HG02852 (cell line): ENCODE results near the gene KREMEN1.
"Not testable (repeated sequence)": the region's sequence is repeated elsewhere in the genome, so short reads cannot be mapped to it uniquely, and the experiment has no call there.

Experiments used
- ATAC-seq: cut with Tn5 transposase; IDR thresholded peaks from one replicate; pipeline ENCODE4 v1.9.1; 2021; ENCODE audit warnings: mild to moderate bottlenecking, moderate library complexity; ENCODE audit not compliant: unreplicated experiment

KREMEN1 gene

GRCh38 chr22:29072979-29073617 is at the start of gene KREMEN1:
Gene KREMEN1, plus strand, starts transcription at chr22:29073035. Its CDS starts 96 bp downstream, at chr22:29073131.
- ATAC-seq, result peak; percentile 15

DNA sequence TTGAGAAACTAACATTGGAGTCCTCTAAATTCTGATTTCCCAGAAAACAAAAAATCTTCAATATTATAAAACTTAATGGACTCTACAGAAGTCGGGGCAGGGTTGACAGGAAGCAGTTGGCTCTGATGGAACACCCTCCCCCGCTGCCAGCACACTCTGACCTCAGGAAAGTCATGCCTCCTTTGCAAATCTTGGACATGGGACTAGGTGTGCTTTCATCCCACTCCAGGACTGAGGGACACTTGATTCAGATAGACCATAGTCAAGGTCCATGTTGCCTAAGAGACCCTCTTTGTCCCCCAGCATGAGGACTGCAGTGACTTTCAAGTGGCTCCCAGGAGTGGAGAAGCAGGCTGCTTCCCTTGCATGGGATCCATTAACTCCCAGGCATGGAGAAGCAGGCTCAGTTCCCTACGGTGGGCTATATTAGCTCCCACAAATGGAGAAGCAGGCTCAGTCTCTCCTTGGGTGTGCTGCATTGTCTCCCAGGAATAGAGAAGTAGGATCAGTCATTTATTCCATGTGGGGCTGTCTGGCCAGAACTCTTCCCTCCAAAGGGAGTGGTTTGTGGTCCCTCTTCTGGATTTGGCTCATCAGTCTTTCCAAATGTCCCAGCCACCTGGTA is 49.6 kb upstream of the KREMEN1 start:
- ATAC-seq, result no peak

DNA sequence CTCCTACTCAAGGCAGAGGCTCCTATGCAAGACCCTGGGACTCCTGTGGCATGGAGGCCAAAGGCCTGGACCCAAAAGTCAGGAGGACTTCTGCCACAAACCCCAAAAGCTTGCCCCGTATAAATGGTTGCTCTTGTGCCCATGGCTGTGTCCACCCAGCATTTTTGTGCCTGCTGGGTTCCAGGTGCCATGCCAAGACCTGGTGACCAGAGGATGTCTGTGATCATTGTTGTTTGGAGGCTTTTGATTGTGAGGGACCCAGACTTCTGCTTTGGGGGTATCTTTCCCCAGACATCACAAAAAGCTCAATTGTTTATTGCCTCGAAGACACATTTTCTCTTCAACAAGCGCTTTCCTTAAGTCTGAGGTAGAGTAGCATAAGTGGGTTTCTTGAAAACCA is 46.3 kb upstream of the KREMEN1 start:
- no peak for ATAC-seq

- ATAC-seq, result no peak
Measured at GRCh38 chr22:29028468-29028867, 44.4 kb upstream of the KREMEN1 start.

DNA sequence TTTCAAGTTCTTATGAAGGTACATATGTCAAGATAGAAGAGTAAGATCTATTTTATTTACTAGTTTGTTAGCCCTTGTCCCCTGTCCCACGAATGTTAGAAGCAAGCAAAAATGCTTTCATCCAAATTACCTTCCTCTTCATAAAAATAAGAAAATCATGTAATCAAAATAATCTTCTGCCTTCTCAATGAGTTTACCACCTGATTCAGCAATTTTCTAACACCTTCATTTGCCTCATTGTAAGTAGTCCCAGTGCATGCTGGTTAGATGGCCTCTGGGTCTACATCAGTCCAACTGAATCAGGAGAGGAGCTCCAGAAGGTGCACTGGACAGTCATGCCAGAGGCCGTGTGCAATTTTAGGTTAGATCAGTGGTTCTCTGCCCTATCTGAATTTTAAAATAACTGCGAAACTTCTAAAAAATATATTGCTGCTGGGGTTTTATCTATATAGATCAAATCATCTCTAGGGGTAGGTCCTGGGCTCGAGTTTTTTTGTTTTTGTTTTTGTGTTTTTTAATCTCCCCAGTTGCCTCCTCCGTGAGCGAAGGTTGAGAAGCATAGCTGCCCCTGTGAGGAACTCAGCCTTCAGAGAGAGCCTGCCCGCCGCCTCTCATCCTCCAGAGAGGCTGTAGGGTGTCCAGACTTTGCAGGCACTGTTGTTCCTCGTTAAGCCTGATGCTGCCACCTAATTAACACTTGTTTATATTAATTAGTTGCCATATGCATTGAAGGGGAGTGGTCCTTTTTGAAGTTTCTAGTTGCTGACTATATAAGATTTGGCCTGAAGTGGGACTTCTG is 43.4 kb upstream of the KREMEN1 start:
- no peak for ATAC-seq

DNA sequence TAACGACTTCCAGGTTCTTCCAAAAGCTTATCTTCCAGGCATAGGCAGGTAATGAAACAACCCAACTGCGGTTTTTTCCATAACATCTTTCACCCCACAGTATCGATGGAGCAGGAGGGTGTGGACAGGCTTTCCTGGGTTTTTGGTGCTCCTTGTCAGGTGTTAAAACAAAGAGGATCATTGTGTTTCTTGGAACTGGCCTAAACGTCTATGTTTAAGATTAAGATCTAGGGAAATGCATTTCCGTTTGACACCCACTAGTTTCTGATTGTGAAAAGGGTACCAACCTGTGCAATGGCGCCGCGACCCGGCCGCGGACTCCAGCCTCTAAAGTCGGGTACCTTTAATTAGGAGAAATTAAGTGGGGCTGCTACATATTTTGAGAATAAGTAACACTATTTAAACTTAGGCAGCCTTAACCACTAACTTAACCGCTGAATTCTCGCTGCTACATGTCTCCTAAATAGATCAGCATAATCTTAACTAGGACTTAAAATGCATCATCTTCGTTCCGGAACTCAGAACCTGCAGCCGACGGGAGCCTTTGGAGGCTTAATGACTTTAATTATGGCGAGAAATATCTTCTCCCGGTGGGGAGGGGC is 42.7 kb upstream of the KREMEN1 start:
- no peak for ATAC-seq

- ATAC-seq, result no peak
Measured at GRCh38 chr22:29030618-29031226, 42.1 kb upstream of the KREMEN1 start.

DNA sequence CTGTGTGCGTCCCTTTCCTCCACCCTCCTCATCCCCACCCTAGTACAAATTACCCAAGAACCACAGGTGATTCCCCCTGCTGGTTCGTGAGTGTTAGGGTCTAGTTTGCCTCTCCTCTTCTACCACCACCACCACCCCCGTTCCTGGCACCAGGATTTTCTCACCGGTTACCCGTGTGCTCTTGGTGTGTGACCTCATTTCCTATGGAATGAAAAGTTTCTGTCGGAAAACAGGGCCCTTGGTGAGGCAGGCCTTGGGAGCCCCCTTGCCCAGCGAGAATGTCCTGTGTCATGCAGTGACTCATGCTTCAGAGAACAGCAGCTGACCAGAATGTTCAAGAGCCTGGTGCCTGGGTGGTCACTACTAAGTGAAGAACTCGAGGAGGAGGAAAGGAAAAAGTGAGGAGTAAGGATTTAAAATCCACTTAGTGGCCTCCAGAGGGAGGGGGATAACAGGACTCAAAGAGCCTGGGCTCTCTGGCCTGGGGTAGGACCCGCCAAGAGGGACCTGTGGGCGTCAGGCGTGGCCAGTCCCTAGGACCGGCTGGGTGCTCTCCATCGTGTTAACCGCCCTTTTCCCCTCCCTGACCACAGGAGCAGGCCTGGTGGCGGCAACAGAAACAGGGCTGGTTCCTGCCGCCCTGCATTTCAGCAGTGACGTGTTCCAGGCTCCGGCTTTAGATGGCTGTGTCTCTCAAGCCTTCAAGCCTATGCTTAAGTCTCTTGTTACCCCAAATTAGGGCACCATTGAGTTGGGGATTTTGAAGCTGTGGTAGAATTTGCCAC is 41.4 kb upstream of the KREMEN1 start:
- ATAC-seq, result no peak

DNA sequence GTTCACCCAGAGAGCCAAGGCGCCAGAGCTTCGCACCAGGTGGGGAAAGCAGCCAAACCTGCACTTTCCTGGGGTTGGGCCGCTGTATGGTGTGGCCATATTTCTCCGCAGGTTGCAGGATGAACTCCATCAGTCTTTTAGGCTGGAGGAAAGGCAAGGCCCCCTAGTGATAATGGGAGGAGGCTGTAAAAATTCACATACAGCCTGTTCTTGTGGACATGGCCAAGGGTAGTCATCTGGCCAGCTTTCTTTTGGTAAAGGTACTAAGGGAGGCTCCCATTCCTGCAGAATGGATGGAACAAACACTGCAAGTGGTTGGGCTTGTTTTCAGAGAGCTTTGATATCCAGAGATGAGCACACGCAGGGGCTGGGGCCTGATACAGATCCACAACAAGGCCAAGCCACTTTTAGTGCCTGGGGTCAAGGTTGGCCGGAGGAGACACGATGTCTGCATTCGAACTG is 40.8 kb upstream of the KREMEN1 start:
- no peak for ATAC-seq

DNA sequence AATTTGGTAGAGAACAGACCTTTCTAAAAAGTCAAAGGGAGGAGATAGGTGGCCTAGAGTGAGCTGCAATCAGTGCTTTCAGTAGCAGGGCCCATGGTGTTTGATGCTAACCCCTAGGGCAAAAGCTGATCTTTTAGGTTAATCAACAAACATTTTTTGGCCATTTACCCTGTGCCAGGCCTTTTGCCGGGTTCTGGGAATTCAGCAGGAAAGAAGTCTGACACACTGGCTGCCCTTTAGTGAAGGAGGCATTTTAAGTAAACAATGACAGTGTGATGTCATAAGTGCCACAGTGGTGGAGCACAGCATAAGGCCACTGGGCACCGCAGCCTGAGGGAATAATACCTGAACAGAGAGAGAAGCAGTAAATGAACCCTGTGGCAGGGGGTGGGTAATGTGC is 40.3 kb upstream of the KREMEN1 start:
- no peak for ATAC-seq

GRCh38 chr22:29037340-29037932 is 35.4 kb upstream of the KREMEN1 start:
- no peak for ATAC-seq

GRCh38 chr22:29039148-29039547 is 33.7 kb upstream of the KREMEN1 start:
- ATAC-seq, result no peak

DNA sequence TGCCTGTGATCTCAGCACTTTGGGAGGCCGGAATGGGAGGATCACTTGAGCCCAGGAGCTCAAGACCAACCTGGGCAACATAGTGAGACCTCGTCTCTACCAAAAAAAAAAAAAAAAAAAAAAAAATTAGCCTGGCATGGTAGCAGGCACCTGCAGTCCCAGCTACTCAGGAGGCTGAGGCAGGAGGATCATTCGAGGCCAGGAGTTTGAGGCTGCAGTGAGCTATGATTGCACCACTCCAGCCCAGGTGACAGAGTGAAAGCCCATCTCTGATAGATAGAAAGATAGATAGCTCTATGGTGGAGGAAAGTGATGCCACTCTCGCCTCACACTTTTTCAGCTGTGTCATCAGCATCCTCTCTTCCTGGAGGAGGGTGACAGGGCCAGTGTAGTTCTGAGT is 33.2 kb upstream of the KREMEN1 start:
- not testable (repeated sequence) for ATAC-seq

- ATAC-seq, result no peak
Measured at GRCh38 chr22:29040385-29041275, 32.2 kb upstream of the KREMEN1 start.

GRCh38 chr22:29041408-29041807 is 31.4 kb upstream of the KREMEN1 start:
- no peak for ATAC-seq

DNA sequence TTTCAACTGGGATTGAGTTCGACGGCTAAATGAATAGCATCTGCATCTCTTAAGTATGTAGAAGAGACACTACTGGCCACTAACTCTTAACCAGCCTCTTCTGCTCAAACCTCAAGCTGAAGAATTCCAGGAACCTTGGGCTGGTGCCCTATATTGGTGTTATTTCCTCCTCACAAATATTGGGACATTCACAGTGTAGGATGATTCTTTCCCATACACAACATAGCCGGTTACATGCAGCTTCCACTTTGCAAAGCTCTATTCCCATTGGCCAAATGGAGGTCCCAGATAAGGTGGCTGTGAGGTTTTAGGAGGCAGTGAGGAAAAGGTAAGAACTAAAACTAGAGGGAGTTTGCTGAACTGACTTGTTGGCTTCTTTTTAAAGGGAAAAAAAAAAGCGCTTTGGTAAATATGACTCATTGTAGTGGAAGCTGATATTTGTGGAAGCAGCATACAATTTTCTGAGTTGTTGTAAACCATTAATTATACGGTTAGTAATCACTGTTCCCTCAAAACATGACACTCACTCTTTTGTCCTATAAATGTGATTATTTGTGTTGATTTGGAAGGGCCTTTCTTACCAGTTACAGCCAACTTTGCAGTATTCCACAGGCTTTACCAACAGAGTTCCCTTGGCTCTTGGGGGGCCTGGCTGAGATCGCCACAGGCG is 28.8 kb upstream of the KREMEN1 start:
- ATAC-seq, result no peak

GRCh38 chr22:29044657-29045176 is 28.1 kb upstream of the KREMEN1 start:
- ATAC-seq, result no peak
